ENCODE data around the gene GP9.

The GP9 gene

DNA sequence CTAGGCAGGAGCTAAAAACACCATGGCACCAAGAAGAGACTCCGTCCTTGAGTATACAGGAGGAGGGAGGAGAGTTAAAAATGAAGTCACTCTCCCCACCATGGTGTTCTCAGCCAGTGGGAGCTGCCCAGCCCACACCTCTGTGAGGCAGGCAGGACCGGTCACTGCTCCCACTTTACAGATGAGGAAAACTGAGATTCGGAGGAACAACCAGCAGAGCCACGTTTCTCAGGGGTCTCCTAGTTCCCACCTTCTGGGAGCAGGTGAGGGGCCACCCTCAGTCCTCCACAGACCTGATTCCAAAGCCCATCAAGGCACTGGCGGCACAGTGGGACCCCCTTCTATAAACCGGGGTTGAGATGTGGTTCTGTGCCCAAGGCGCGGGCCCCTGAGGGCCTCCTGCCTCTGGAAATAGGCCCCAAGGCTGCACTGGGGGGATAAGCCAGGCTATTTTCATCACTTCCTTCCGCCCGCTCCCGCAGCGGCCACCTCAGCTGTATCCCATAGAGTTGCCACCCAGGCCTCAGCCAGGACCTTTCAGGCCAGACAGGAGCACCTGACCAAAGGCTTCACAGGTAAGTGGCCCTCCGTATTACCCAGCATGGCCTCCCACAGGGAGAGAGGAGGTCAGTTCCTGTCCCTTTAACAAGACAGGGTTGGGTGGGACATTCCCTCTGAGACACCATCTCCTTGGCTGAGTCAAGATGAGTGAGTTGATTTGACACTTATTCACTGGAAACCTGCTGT is at the start of gene GP9:
Gene GP9 (plus strand): TSS at position 504 of the 747 bp plus-strand sequence. CDS start 961 bp downstream, outside the sequence.
- DNase-seq = no peak

DNA sequence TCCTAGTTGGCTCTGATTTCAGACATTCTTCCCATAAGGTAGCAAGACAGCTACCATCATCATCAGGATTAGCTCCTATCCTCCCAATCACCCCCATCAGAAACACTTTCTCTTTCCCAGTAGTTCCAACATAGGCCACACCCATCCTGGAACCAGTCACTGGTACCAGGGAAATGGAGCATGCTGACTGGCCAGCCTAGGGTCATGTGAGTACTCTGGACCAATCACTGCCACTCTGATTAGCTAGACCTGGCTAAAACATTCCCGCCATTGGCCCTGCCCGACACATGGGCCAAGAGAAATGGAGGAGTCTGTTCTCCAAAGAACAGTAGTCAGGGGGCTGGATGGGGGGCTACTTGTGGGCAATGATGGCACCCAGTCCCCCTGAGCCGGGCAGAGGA is 47.1 kb upstream of the GP9 start:
- DNase-seq = no peak

GRCh38 chr3:129014148-129014547 is 46.4 kb upstream of the GP9 start:
- no peak for DNase-seq

DNA sequence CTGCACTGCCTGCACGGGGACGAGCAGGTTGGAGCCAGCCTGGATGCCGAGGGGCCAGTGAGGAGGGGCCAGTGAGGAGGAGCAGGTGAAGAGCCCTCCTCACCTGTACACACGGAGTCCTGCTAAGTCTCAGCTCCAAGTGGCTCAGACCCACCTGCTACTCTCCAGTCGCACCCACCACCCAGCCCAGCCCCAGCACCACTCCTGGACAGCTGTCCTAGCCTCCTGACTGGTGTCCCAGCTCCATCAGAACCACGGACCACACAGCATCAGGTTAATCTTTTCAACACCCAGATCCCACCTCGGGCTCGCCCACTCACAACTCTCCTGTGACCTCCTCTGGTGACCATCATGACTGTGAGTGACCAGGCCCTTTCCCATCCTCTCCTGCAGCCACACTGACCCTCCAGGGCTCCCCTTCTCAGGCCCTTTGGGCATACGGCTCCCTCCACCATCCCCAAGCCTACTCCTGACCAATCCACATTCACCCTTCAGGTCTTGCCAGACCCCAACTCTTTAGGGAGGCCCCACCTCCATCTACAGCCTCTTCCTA is 45.7 kb upstream of the GP9 start:
- no peak for DNase-seq

GRCh38 chr3:129015388-129016105 is 45.0 kb upstream of the GP9 start:
- peak; percentile 64 to 77 for DNase-seq

GRCh38 chr3:129016356-129016719 is 44.2 kb upstream of the GP9 start:
- peak; percentile 79 to 80 for DNase-seq

DNA sequence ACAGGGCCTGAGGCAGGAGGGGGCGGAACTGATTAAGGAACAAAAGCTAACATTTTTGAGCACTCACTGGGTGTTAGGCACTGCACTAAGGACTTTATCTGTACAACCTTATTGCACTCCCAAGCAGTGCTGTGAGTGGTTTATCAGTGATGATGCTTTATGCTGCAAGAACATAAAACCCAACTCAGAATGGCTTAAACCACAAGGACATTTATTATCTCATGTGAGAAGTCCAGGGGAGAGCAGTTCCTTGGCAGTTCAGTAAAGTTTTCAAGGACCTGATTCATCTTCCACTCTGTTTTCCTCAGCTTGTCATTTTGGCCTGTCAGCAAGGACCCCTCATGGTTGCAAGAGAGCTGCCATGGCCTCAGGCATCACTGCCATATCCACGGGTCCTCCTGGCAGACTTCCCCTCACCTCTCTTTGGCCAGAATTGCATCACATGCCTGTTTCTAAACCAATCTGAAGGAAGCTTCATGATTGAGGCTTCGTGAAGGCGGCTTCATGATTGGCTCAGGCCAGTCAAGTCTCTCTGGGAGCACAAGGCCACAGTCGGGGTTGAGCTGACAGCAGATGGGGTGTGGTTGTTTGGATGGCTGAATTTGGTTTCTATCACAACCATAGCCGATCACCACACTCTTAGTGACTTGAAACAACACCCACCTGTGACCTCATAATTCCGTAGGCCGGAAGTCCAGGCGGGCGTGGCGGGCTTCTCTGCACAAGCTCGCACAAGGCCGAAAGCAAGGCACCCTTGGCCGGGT is 43.7 kb upstream of the GP9 start:
- DNase-seq = peak; percentile 73 to 77

DNA sequence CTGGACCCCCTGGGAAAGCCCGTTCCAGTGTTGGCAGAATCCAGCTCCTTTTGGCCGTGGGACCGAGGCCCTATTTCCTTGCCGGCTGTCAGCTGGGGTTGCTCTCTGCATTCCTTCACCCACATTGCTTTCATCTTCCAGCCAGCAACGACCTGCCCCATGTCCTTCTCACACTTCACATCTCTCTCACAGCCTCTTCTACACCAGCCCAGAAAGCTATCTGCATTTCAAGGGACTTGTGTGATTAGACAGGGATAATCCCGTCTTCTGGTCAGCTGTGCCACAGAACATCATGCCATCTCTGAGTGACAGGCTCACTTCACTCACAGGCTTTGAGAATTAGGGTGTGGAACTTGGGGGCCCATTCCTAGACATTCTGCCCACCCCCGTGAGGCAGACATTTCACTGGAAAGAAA is 43.1 kb upstream of the GP9 start:
- DNase-seq = no peak

DNA sequence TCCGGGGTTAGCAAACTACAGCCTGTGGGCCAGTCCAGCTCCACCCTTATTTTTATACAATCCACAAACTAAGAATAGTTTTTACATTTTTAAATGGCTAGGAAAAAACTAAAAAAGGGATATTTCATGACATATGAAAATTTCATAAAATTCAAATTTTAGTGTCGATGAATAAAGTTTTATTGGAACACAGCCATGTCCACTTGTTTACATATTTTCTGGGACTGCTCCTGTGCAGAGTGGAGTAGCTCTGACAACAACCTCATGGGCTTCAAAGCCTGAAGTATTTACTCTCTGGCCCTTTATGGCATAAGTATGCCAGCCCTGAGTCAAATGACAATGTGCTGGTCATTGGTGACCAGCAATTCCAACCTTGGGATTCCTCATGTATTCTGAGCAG is 42.3 kb upstream of the GP9 start:
- no peak for DNase-seq

DNA sequence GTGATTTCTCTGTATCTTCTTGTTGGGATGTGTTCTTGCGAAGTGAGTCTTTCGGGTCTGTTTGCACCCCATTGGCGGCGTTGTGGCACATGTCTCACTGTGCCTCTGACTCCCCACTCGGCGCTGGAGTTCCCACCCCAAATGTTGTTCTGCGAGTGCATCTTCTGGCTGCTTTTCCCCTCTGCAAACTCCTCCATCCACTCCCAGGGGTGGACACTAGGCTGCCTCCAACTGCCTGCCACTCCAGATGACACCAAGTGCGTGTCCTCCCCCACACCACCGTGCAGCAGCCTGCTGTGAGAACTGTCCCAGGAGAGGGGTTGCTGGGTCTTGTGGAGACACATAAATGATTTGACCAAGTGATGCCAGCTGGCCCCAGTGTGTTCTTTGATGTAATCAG is 41.8 kb upstream of the GP9 start:
- no peak for DNase-seq

GRCh38 chr3:129019266-129019665 is 41.3 kb upstream of the GP9 start:
- no peak for DNase-seq

DNA sequence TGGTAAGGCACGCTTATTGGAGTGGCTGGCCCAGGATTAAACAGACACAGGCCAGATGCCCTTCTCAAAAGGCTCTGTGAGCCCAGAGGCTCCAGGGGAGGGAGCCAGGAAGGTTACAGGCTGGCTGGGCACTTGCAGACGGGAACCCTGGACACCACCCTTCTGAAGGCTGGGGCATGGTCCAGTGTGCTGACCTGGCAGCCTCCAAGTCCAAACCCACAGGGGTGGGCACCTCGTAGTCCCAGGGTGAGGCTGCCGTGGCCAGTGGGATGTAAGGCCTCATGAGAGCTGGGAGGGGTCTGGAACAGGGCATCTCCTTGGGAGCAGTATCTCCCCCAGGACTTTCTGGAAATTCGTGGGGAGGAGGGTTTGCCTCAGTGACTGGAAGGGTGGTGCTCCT is 39.9 kb upstream of the GP9 start:
- DNase-seq = no peak

GRCh38 chr3:129021140-129021551 is 39.4 kb upstream of the GP9 start:
- no peak for DNase-seq

DNA sequence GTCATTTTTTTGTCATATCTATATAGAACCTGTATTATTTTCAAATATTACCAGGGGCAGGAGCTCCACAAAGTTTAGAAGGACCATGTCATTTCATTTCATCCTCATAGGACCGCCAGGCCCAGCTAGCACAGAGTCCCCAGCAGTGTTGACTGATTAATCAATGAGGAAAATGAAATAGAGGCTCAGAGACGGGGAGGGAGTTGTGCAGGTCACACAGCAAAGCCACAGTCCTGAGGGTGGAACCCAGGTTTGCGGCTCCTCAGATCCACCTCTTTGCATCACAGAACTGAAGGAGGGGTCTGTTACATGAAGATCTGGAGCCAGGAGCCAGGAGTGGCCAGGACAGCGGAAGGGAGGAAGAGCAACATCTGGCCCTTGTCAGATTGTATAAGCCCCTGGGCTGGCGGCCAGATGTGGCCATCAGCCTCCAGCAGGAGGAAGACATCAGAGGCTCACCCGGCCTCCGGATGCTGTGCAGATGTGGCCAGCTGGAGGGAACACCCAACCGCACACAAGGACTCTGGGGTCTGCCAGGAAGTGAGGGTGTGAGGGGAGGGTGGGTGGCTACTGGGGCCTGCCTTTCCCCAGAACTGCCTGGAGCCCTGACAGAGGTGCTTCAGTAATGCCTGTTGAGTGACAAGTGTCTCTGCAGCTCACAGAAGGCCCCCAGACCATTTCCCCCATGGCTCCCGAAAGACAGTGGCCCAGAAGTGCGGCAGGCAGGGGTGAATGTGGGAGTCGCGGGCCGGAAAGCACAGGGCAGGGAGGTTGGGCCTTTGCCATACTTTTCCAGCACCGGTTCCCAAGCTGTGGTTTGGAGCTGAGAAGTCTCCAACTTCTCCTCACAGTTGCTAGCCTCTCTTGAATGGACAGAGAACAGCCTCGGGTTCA is 38.2 kb upstream of the GP9 start:
- no peak for DNase-seq

DNA sequence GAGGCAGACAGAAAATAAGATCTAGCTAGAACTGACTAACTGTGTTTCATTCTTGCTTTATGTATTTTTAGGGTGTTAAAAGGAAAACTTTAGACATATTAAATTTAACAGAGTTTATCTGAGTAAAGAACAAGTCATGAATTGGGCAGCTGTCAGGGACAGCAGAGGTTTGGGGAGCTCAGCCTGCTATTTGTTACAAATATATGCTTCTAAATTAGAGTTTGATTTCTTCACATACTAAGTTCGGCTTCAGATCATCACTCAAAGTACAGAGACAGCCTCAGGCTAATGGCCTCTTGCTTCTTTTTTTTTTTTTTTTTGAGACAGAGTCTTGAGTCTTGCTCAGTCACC is 37.6 kb upstream of the GP9 start:
- DNase-seq = no peak

DNA sequence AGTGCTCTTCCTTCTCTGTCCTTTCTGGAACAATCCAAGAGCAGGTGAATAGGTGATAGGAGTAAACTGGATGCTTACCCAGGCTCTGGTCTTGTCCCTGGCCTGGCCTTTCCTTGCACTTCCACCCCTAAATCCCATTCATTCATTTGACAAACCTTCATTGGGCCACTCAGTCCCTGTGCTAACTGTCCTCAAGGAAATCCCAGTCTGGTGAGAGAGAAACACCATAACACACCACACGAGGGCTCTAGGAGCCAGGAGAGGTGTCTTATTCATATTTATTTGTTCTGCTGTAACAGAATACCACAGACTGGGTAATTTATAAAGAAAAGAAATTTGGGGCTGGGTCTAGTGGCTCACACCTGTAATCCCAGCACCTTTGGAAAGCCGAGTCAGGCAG is 36.7 kb upstream of the GP9 start:
- DNase-seq = no peak

GRCh38 chr3:129025108-129025507 is 35.5 kb upstream of the GP9 start:
- no peak for DNase-seq

- no peak for DNase-seq
Observed at GRCh38 chr3:129025691-129026435, 34.7 kb upstream of the GP9 start.

DNA sequence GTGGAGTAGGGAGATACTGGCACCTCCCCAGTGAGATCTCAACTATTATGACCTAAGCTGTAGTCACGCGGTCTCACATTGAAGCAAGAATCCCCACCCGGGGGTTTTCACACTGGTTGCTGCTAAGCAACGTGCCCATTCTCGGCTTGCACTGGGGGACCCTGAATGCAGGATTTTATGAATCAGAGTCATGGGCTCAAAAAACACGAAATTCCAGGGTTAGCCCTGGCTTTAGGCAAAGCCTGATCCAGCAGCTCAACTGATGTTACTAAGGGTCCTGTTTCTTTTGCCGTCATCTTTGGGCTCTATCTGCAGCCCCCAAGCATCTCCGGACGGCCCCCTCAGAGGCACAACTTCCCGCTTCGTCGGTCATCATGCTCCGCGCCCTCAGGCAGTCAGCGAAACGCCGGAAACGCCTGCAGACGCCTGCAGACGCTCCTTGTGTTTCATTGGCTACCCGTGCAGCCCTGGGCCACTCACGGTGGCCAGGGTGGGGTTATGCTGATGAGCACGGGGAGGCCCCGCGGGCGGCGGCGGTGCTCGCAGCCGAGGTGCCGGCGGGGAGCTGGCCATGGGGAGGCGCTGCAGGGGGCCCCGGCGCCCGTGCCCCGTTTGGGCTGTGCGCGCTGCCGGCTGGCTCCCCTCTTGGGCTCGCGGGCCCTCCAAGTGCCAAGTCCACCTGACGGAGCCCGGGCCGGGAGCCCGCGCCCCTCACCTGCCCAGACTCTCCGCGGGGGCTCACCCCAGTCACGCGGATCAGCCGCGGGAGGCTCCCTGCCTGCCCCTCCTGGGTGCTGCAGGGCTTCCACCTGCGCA is 33.6 kb upstream of the GP9 start:
- DNase-seq = peak; percentile 92 to 94

DNA sequence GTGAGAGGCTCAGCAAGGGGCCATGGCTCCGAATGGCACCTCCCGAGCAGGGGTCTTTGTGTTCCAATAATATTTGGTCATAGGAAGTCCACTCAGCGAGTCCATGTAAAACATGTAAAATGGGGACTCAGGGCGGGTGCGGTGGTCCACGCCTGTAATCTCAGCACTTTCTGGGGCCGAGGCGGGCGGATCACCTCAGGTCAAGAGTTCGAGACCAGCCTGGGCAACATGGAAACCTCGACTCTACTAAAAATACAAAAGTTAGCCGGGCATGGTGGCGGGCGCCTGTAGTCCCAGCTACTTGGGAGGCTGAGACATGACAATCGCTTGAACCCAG is 33.1 kb upstream of the GP9 start:
- DNase-seq = no peak

GRCh38 chr3:129028866-129029265 is 31.7 kb upstream of the GP9 start:
- no peak for DNase-seq

Data from CD4-positive, alpha-beta T cell treated with Interferon alpha-2 for 1 hour (primary cell).